Measurements from ENCODE around the gene ITPR1.

- no peak for TF ChIP-seq CTCF (IDR thresholded peaks at IDR 0.05)
- TF ChIP-seq POLR2A (IDR thresholded peaks at IDR 0.05) = no peak
Measured at GRCh38 chr3:4887177-4887576, 394.0 kb downstream of the ITPR1 start.

Measured in heart left ventricle (tissue), 13 donors.